ENCODE results near the gene SMCR8.
"Not testable (repeated sequence)": the region's sequence is repeated elsewhere in the genome, so short reads cannot be mapped to it uniquely, and the experiment has no call there.

The SMCR8 gene

GRCh38 chr17:18328643-18329204 is 13.6 kb downstream of the SMCR8 start:
- Histone ChIP-seq H3K4me3 (ENCODE audit: low read depth in 1 of 2, low read length in 2 of 2) (no peak overlapping the region), H3K36me3 (ENCODE audit: control insufficient read depth in 1 of 2, insufficient read depth in 2 of 2, low read length in 2 of 2) (peaks cover 39 to 83% of the 10 kb centered on the region in 2 donors), H3K9me3 (ENCODE audit: control insufficient read depth in 1 of 2, low read length in 2 of 2) (no peaks in the 10 kb centered on the region), H3K27ac (ENCODE audit: low read length) (no peak overlapping the region), H3K4me1 (ENCODE audit: control insufficient read depth in 1 of 2, insufficient read depth in 2 of 2, low read length in 2 of 2) (no peaks in the 10 kb centered on the region), H3K27me3 (ENCODE audit: low read depth, low read length) (no peaks in the 10 kb centered on the region)

GRCh38 chr17:18331879-18332278 is 16.8 kb downstream of the SMCR8 start:
- H3K4me3 ChIP-seq (ENCODE audit: low read depth in 1 of 2, low read length in 2 of 2) = no peak overlapping the region
- H3K27me3 ChIP-seq (ENCODE audit: low read depth, low read length) = no peaks in the 10 kb centered on the region
- H3K4me1 ChIP-seq (ENCODE audit: control insufficient read depth in 1 of 2, insufficient read depth in 2 of 2, low read length in 2 of 2) = no peaks in the 10 kb centered on the region
- peaks cover 37 to 67% of the 10 kb centered on the region in 2 donors for H3K36me3 ChIP-seq (ENCODE audit: control insufficient read depth in 1 of 2, insufficient read depth in 2 of 2, low read length in 2 of 2)
- H3K9me3 ChIP-seq (ENCODE audit: control insufficient read depth in 1 of 2, low read length in 2 of 2) = no peaks in the 10 kb centered on the region
- no peak overlapping the region for H3K27ac ChIP-seq (ENCODE audit: low read length)

- Histone ChIP-seq H3K27ac (ENCODE audit: low read length) (no peak overlapping the region), H3K27me3 (ENCODE audit: low read depth, low read length) (no peaks in the 10 kb centered on the region), H3K4me1 (ENCODE audit: control insufficient read depth in 1 of 2, insufficient read depth in 2 of 2, low read length in 2 of 2) (no peaks in the 10 kb centered on the region), H3K4me3 (ENCODE audit: low read depth in 1 of 2, low read length in 2 of 2) (no peak overlapping the region), H3K9me3 (ENCODE audit: control insufficient read depth in 1 of 2, low read length in 2 of 2) (no peaks in the 10 kb centered on the region), H3K36me3 (ENCODE audit: control insufficient read depth in 1 of 2, insufficient read depth in 2 of 2, low read length in 2 of 2) (peaks cover 35 to 58% of the 10 kb centered on the region in 2 donors)
Observed at GRCh38 chr17:18332909-18333489, 17.9 kb downstream of the SMCR8 start.

GRCh38 chr17:18338158-18338557 is 23.1 kb downstream of the SMCR8 start:
- not testable (repeated sequence) for H3K27ac ChIP-seq (ENCODE audit: low read length); H3K9me3 ChIP-seq (ENCODE audit: control insufficient read depth in 1 of 2, low read length in 2 of 2); H3K27me3 ChIP-seq (ENCODE audit: low read depth, low read length); H3K4me3 ChIP-seq (ENCODE audit: low read depth in 1 of 2, low read length in 2 of 2); H3K4me1 ChIP-seq (ENCODE audit: control insufficient read depth in 1 of 2, insufficient read depth in 2 of 2, low read length in 2 of 2)
- H3K36me3 ChIP-seq (ENCODE audit: control insufficient read depth in 1 of 2, insufficient read depth in 2 of 2, low read length in 2 of 2) = peaks cover 19 to 28% of the 10 kb centered on the region in 2 donors

- H3K36me3 ChIP-seq (ENCODE audit: control insufficient read depth in 1 of 2, insufficient read depth in 2 of 2, low read length in 2 of 2) = peaks cover 12 to 31% of the 10 kb centered on the region in 2 donors
Observed at GRCh38 chr17:18339933-18340332, 24.8 kb downstream of the SMCR8 start.

GRCh38 chr17:18344021-18344420 is 28.9 kb downstream of the SMCR8 start:
- H3K9me3 ChIP-seq (ENCODE audit: control insufficient read depth in 1 of 2, low read length in 2 of 2) = no peaks in the 10 kb centered on the region
- H3K27me3 ChIP-seq (ENCODE audit: low read depth, low read length) = no peaks in the 10 kb centered on the region
- no peak overlapping the region for H3K4me3 ChIP-seq (ENCODE audit: low read depth in 1 of 2, low read length in 2 of 2)
- no peak overlapping the region for H3K27ac ChIP-seq (ENCODE audit: low read length)
- no peaks in the 10 kb centered on the region for H3K4me1 ChIP-seq (ENCODE audit: control insufficient read depth in 1 of 2, insufficient read depth in 2 of 2, low read length in 2 of 2)
- peaks cover 20 to 54% of the 10 kb centered on the region in 2 donors for H3K36me3 ChIP-seq (ENCODE audit: control insufficient read depth in 1 of 2, insufficient read depth in 2 of 2, low read length in 2 of 2)

More at GRCh38 chr17:18339933-18340332, 24.8 kb downstream of the SMCR8 start:
- Histone ChIP-seq H3K4me1 (ENCODE audit: control insufficient read depth in 1 of 2, insufficient read depth in 2 of 2, low read length in 2 of 2) (no peaks in the 10 kb centered on the region), H3K27ac (ENCODE audit: low read length) (no peak overlapping the region), H3K27me3 (ENCODE audit: low read depth, low read length) (no peaks in the 10 kb centered on the region), H3K9me3 (ENCODE audit: control insufficient read depth in 1 of 2, low read length in 2 of 2) (no peaks in the 10 kb centered on the region), H3K4me3 (ENCODE audit: low read depth in 1 of 2, low read length in 2 of 2) (no peak overlapping the region)

- H3K9me3 ChIP-seq (ENCODE audit: control insufficient read depth in 1 of 2, low read length in 2 of 2) = no peaks in the 10 kb centered on the region
- H3K4me1 ChIP-seq (ENCODE audit: control insufficient read depth in 1 of 2, insufficient read depth in 2 of 2, low read length in 2 of 2) = no peaks in the 10 kb centered on the region
- peaks cover 12 to 15% of the 10 kb centered on the region in 2 donors for H3K36me3 ChIP-seq (ENCODE audit: control insufficient read depth in 1 of 2, insufficient read depth in 2 of 2, low read length in 2 of 2)
- no peak overlapping the region for H3K27ac ChIP-seq (ENCODE audit: low read length)
- no peaks in the 10 kb centered on the region for H3K27me3 ChIP-seq (ENCODE audit: low read depth, low read length)
- no peak overlapping the region for H3K4me3 ChIP-seq (ENCODE audit: low read depth in 1 of 2, low read length in 2 of 2)
Observed at GRCh38 chr17:18353541-18353940, 38.4 kb downstream of the SMCR8 start.

GRCh38 chr17:18356624-18357023 is 41.5 kb downstream of the SMCR8 start:
- Histone ChIP-seq H3K27me3 (ENCODE audit: low read depth, low read length) (no peaks in the 10 kb centered on the region), H3K4me3 (ENCODE audit: low read depth in 1 of 2, low read length in 2 of 2) (no peak overlapping the region), H3K27ac (ENCODE audit: low read length) (no peak overlapping the region), H3K36me3 (ENCODE audit: control insufficient read depth in 1 of 2, insufficient read depth in 2 of 2, low read length in 2 of 2) (peaks cover 12 to 13% of the 10 kb centered on the region in 2 donors), H3K4me1 (ENCODE audit: control insufficient read depth in 1 of 2, insufficient read depth in 2 of 2, low read length in 2 of 2) (no peaks in the 10 kb centered on the region), H3K9me3 (ENCODE audit: control insufficient read depth in 1 of 2, low read length in 2 of 2) (no peaks in the 10 kb centered on the region)

GRCh38 chr17:18360518-18360917 is 45.4 kb downstream of the SMCR8 start:
- Histone ChIP-seq H3K27me3 (ENCODE audit: low read depth, low read length) (no peaks in the 10 kb centered on the region), H3K9me3 (ENCODE audit: control insufficient read depth in 1 of 2, low read length in 2 of 2) (no peaks in the 10 kb centered on the region), H3K4me3 (ENCODE audit: low read depth in 1 of 2, low read length in 2 of 2) (no peak overlapping the region), H3K36me3 (ENCODE audit: control insufficient read depth in 1 of 2, insufficient read depth in 2 of 2, low read length in 2 of 2) (no peaks in the 10 kb centered on the region), H3K27ac (ENCODE audit: low read length) (no peak overlapping the region), H3K4me1 (ENCODE audit: control insufficient read depth in 1 of 2, insufficient read depth in 2 of 2, low read length in 2 of 2) (peaks cover 3 to 14% of the 10 kb centered on the region in 2 donors)

- H3K36me3 ChIP-seq (ENCODE audit: control insufficient read depth in 1 of 2, insufficient read depth in 2 of 2, low read length in 2 of 2) = no peaks in the 10 kb centered on the region
- H3K4me1 ChIP-seq (ENCODE audit: control insufficient read depth in 1 of 2, insufficient read depth in 2 of 2, low read length in 2 of 2) = peaks cover 3 to 14% of the 10 kb centered on the region in 2 donors
- no peaks in the 10 kb centered on the region for H3K27me3 ChIP-seq (ENCODE audit: low read depth, low read length)
- no peak overlapping the region for H3K27ac ChIP-seq (ENCODE audit: low read length)
- peak overlapping the region; percentile 82 to 89 for H3K4me3 ChIP-seq (ENCODE audit: low read depth in 1 of 2, low read length in 2 of 2)
- H3K9me3 ChIP-seq (ENCODE audit: control insufficient read depth in 1 of 2, low read length in 2 of 2) = no peaks in the 10 kb centered on the region
Observed at GRCh38 chr17:18361837-18362697, 47.0 kb downstream of the SMCR8 start.

GRCh38 chr17:18362698-18363100 is 47.6 kb downstream of the SMCR8 start:
- H3K27ac ChIP-seq (ENCODE audit: low read length) = peak overlapping the region; percentile 51
- peak overlapping the region; percentile 82 to 89 for H3K4me3 ChIP-seq (ENCODE audit: low read depth in 1 of 2, low read length in 2 of 2)
- H3K27me3 ChIP-seq (ENCODE audit: low read depth, low read length) = no peaks in the 10 kb centered on the region
- no peaks in the 10 kb centered on the region for H3K9me3 ChIP-seq (ENCODE audit: control insufficient read depth in 1 of 2, low read length in 2 of 2)
- H3K4me1 ChIP-seq (ENCODE audit: control insufficient read depth in 1 of 2, insufficient read depth in 2 of 2, low read length in 2 of 2) = peaks cover 3 to 14% of the 10 kb centered on the region in 2 donors
- H3K36me3 ChIP-seq (ENCODE audit: control insufficient read depth in 1 of 2, insufficient read depth in 2 of 2, low read length in 2 of 2) = no peaks in the 10 kb centered on the region

All from muscle layer of duodenum (tissue), 2 donors.